HG03460 (cell line): Measurements from ENCODE around the gene CCDC3.
"Not testable (repeated sequence)": the region's sequence is repeated elsewhere in the genome, so short reads cannot be mapped to it uniquely, and the experiment has no call there.

Experiments
- ATAC-seq: cut with Tn5 transposase; IDR thresholded peaks from one replicate; pipeline ENCODE4 v1.9.1; 2021; ENCODE audit not compliant: unreplicated experiment

CCDC3 gene

GRCh38 chr10:13001887-13002212 is 337 bp upstream of the CCDC3 start:
- ATAC-seq: no peak

GRCh38 chr10:13000431-13000830 is 1.1 kb downstream of the CCDC3 start:
- no peak for ATAC-seq

- ATAC-seq: no peak
These were observed 1.7 kb downstream of the CCDC3 start for GRCh38 chr10:12999849-13000248.

- ATAC-seq: no peak
These were observed 6.1 kb downstream of the CCDC3 start for GRCh38 chr10:12995425-12995861.

- ATAC-seq: no peak
These were observed 7.9 kb downstream of the CCDC3 start for GRCh38 chr10:12993595-12993994.

- ATAC-seq: no peak
These were observed 16.2 kb downstream of the CCDC3 start for GRCh38 chr10:12985347-12985746.

GRCh38 chr10:12984165-12984747 is 17.3 kb downstream of the CCDC3 start:
- ATAC-seq: no peak

GRCh38 chr10:12983568-12983967 is 17.9 kb downstream of the CCDC3 start:
- ATAC-seq: not testable (repeated sequence)

GRCh38 chr10:12981570-12981969 is 19.9 kb downstream of the CCDC3 start:
- ATAC-seq: no peak

GRCh38 chr10:12980713-12981306 is 20.7 kb downstream of the CCDC3 start:
- ATAC-seq: no peak

GRCh38 chr10:12980102-12980661 is 21.3 kb downstream of the CCDC3 start:
- no peak for ATAC-seq

- ATAC-seq: no peak
These were observed 22.6 kb downstream of the CCDC3 start for GRCh38 chr10:12978891-12979290.

- ATAC-seq: no peak
These were observed 25.6 kb downstream of the CCDC3 start for GRCh38 chr10:12975906-12976305.

- ATAC-seq: no peak
These were observed 26.2 kb downstream of the CCDC3 start for GRCh38 chr10:12975266-12975665.

- no peak for ATAC-seq
These were observed 26.9 kb downstream of the CCDC3 start for GRCh38 chr10:12974491-12975199.

- ATAC-seq: no peak
These were observed 27.4 kb downstream of the CCDC3 start for GRCh38 chr10:12974078-12974477.

GRCh38 chr10:12973149-12973718 is 28.3 kb downstream of the CCDC3 start:
- ATAC-seq: no peak

GRCh38 chr10:12972146-12972545 is 29.4 kb downstream of the CCDC3 start:
- no peak for ATAC-seq

GRCh38 chr10:12971001-12971788 is 30.3 kb downstream of the CCDC3 start:
- no peak for ATAC-seq

- ATAC-seq: no peak
These were observed 31.6 kb downstream of the CCDC3 start for GRCh38 chr10:12969951-12970350.

GRCh38 chr10:12966067-12966466 is 35.4 kb downstream of the CCDC3 start:
- ATAC-seq: no peak
